Amniotic epithelial cell (primary cell): ENCODE measurements around the gene MMP20.
A peak's percentile ranks its signal among the peaks of the same experiment; 100 is the strongest.

ENCODE experiments used
- DNase-seq: peaks from one replicate; pipeline ENCODE4 v3.0.0-alpha.2; 2010; ENCODE audit warnings: low read depth

MMP20 gene

DNA sequence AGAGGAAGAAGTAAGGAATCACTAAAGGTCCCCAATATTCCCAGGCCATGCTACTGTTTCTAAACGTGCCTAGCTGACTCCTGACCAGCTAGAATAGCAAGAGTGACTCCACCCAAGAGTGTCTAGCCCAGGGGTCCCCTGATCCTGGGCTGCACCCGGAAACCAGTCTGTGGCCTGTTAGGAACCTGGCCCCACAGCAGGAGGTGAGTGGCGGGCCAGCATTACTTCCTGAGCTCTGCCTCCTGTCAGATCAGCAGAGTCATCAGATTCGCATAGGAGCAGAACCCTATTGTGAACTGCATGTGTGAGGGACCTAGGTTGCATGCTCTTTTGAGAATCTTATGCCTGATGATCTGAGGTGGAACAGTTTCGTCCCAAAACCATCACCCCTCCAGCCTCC is 2.0 kb downstream of the MMP20 start:
- no peak for DNase-seq

DNA sequence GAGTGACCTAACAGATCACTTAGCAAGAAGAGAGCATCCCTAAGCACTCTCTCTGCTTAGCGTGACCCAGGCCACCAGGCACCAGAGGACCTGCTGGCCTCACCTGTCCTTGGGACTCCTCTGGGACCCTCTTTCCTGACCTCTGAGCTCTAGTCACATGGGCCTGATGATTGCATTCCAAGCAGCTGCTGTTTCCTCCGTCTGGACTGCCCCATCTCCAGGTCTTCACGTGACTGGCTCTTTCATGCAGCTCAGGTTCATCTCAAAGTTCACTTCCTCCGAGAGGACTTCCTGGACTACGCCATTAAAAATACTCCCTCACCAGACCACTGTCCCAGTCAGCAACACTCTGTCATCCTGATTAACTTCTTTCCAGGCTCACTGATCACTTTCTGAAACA is 2.9 kb downstream of the MMP20 start:
- DNase-seq = no peak

DNA sequence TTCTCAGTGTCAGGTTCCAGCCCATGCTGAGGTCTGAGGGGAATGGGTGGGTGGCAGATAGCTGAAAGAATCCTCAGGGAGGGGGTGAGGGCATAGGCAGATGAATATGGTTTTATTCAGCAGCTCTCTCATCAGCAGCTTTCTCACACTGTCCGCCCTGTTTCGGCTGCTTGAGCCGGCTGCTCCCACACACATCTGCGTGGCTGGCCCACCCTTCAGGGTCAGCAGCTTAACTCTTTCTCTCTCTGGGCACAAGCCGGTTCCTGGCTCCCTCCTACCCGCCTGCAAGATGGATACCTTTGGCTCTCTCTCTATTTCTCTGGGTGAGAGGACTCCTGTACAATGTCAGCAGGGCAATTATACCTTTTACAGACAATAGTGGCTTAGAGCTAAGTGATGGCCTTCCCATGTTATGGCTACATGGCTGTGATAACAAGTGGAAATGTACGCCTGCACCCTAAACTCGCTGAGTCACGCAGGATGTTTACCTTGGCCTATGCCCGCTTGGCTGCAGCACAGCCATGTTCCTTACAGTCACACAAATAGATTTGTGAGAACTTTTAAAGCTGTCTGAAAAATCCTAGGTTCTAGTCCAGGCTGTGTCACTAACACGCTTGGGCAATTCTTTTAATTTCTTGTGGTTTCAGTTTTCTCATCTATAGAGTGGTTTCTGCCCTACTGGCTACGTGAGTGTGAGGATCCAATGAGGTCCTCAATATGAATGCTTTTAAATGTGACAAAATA is 4.1 kb downstream of the MMP20 start:
- peak; percentile 41 for DNase-seq

DNA sequence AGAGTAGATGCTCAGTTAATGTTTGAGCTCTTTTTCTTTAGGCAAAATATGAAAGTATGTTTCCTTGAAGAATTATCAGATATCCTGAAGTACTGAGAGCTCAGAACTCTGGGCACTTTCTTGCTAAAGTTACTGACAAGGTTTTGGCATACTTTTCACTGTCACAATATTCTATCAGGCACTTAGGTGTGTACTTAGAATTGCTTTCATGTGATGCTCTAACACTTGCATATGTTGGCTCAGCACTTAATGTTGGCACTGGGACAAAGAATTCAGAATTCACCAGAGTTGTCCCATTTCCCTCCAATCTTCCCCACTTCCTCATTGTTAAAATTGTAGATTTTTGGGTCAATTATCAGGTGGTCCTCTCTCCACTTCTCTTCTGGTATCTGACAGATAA is 5.0 kb downstream of the MMP20 start:
- DNase-seq = no peak

DNA sequence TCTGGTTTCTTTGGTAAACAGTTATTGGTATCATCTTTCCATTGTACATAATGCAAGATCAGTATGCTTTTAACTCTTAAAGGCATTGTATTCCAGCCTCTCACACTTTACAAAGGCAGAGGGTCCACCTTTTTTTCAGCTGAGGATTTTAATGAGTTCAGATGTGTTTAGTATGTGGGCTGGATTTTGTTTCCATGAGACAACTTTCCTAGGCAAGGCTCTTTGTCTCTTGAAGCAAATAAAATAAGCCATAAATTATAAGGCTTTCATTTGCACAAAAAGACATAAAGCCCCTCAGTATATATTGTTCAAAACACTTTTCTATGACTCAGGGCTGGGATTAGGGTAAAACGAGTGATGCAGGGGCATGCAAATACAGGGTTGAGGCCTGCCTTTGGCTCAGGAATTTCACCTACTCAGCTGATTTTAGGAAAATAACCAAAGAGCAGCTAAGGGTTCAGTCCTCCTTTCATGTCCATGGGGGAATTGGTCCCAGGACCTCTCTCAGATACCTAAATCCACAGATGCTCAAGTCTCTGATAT is 7.6 kb downstream of the MMP20 start:
- no peak for DNase-seq

DNA sequence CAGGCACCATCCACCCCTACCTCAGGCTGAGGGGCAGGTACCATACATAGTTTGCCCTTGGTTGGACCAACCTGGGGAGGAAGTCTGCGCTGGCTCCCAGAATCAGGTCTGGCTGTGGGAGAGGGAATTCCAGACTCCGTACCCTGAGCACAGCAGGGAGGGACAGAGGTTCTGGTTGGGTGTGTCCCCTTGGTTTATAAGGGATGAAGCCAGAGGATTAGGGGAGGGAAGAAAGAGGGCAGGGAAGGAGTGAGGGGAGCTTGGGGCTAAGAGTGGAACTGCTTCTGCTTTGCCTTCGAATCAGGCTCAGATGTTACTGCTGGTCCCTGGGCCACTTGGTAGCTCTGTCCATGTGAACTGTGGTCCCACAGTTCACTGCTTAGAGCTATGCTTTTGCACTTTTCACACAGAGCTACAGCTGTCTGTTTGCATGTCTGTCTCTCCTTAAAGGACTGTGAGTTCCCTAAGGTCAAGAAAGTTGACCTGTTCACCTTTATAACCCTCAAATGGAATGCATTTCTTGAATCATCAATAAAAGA is 9.2 kb downstream of the MMP20 start:
- DNase-seq = no peak

DNA sequence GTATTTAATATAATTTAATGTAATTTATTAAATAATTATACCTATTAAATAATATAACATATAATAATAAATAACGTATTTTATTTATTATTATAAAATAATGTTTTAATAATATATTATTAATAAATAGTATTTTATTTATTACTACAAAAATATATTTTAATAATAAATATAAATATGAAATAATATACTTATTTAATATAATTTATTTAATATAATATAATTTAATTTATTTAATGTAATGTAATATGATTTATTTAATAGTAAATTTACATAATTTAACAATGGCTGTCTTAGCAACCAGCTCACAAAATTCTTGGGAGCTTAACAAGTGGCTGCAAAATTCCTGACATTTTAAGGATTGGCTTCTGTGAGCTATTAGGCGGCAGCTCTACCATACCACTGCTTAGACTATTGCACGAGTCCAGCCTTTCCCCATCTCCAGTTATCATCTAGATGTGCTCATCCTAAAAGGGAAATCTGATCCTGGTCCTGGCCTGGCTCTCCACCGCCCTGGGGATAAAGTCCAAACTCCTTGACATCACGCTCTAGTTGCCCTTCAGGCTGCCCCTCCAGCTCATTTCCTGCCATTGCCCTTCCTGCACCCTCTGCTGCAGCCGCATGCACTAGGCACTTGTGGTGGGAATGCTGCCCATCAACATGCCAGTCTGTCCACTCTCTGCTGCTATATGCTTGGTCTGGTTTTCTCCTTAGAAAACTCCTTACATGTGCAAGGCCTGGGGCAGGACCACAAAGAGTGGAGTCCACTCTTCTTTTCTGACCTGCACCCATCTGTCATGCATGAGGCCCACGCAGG is 9.8 kb downstream of the MMP20 start:
- DNase-seq = no peak

DNA sequence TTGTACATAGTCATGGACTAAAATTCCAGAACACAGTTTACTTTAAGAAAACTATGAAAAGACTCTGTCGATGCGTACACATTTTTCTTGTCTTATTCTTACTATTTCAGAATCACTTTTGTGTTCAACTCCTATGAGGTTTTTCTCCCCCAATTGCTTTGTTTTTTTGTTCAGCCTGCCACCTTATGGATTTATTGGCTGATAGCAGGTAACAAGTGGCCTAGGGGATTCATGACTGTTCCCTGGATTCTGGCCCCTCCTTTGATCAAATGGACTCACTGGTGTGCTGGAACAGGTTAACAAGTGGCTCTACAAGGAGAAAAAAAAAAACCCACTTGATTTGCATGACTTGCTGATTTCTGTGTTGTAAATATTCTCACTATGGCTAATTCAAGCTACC is 10.6 kb downstream of the MMP20 start:
- no peak for DNase-seq

DNA sequence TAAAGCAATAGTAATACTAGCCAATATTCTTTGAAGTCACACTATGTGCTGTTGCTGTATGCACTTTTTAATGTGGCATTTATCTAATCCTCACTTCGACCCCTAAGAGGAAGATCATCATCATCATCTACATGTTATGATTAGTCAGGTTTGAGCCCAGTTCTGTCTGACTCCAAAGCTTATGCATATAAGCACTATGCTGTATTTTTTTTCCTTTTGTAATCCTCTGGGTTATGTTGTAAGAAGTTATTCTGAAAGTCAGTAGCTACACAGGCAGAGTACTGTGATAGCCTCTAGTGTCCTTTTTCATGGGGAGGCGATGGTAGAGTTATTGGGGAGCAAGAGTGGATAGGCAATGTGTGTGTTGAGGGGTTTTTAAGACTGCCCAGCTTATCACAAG is 11.1 kb downstream of the MMP20 start:
- no peak for DNase-seq

DNA sequence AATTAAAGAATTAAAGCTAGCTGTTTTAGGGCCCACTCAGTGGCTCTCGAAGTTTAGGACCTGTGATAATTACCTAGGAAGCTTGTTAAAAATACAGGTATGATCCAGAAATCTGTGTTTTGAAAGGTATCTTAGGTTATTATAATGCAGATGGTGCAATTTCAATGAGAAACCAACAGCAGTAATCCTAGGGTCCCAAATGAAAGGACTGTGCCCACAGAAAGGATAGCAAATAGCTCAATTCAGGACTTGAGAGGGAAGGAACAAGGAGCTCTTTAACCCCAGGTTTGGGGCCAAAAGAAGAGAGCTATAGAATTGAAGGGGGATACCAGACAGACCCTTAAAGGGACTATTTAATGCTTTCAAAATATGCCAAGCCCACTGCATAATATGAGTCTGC is 11.7 kb downstream of the MMP20 start:
- no peak for DNase-seq

DNA sequence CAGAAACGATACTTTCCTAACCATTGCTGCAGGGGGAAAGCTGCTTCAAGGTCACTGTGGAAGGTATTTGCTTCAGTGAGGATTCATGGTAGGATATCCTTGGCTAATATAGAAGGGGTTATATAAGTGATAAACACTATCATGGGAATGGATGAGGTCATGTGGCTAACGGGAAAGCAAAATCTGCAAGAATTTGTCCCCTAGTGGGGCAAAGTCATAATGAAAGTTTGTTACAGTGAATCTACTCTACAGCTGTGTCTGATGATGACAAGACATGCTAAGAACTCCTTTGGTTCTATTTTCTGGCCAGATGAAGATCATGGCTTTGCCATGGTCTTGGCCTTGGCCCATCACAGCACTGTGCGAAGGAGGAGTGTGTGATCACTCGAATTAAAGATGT is 13.8 kb downstream of the MMP20 start:
- DNase-seq = no peak

DNA sequence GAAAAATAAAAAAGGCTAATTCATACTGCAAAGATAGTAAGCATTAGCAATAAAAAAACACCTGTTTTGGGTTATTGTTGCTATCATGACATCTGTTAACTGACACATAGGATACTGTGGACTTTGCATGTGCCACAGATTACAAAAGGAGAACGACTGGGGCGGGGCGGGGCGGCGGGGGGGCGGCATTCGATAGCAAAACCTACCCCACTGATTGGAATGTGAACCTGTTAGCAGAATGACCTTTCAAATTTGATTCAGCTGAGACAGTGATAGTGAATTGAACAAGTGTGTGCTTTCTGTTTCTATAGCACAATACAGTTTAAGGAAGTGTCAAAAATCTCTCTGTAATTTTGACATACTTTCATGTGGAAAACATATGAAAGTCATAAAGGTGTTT is 14.9 kb downstream of the MMP20 start:
- DNase-seq = no peak

DNA sequence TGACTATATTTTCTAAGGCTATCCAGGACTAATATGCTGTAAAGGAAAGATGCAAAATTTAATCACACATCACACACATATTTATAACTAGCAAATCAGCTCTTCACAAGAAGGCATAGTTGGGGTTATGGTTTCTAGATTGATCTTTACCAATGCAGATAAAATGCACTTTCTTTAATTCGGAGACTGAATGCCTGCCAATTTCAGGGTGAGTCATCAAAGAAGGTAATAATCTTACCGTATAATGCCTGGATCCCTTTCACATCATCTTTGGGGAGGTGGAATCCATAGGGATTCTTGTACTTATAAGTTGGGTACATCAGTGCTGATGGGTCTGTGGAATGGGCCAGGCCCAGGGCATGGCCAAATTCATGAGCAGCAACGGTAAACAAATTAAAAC is 16.4 kb downstream of the MMP20 start:
- DNase-seq = no peak

DNA sequence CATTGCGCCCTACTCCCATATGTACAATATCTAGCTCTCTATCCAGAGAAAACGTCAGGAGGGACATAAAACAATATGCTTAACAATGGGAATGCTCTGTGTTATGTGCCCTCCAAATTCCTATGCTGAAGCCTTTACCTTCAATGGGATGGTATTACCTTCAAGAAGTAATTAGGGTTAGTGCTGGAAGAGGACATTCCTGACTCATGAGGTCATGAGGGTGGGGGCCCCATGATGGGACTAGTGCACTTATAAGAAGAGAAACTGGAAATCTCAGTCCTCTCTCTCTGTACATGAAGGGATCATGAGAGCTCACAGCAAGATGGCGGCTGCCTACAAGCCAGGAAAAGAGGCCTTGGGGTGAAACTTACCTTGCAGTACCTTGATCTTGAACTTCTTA is 20.3 kb downstream of the MMP20 start:
- no peak for DNase-seq

DNA sequence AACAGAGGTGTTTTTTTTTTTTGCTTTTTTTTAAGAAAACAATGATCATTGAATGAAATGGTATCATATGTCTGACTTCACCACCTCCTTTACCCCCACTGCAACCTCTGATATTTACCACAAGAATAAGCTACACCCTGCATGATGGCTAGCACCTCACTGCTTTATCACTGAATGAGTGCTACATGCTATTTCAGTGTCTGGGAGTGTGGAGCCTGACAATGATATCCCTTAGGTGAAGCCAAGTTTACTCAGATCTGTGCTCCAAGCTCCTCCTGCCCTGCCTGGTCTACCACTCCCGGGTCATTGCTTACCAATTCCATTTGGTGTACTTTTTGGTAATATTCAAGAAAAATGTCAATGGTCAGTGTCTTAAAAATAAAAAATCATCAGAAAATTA is 21.1 kb downstream of the MMP20 start:
- DNase-seq = no peak

DNA sequence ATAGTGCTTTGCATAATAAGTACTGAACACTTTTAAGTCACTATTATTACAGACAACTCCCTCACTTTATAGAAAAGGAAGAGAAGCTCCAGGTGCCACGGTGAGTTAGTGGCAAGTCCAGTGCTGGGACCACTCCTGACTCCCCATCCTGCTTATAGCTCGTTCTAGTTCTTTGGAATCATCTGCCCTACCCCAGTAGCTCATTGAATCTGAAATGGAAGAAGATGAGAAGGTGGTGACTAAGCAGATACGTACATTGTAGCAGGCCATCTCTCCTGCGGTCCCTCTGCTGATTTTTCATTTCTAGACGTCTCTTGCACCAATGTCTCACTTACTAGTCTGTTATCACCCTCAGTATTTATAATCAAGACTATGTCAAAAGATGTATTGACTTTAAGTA is 21.6 kb downstream of the MMP20 start:
- DNase-seq = no peak

DNA sequence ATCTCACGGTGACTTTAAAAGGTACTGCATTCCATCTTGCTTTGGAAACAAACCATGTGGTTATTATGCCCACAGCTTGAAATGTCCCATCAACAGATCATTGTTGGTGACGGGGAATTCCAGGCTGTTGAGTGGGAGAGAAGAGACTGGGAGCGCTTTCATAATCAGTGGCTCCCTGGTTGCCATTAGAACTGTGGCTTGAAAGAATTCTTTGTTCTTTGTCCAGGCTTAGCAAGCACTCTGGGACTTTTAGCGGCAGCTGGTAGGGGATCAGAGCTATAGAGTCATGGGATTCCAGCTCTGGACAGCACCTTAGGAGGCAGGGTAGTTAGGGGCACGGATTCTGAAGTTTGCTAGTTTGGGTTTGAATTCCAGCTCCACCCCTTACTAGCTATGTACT is 22.0 kb downstream of the MMP20 start:
- DNase-seq = peak; percentile 79

DNA sequence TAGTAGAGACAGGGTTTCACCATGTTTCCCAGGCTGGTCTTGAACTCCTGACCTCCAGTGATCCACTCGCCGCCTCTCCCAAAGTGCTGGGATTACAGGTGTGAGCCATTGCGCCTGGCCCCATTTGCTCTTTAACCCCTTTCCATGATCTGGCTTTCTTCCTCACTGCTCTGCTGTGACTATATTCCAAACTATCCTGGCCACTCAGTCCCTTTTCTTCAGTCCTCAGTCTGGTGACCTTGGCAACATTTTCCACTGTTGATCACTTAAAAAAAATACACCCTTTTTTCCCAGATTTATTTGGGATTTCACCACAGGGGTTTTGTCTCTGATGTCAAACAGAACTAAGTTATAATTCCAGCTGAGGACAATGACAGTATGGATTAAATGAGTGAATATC is 24.5 kb downstream of the MMP20 start:
- DNase-seq = no peak

DNA sequence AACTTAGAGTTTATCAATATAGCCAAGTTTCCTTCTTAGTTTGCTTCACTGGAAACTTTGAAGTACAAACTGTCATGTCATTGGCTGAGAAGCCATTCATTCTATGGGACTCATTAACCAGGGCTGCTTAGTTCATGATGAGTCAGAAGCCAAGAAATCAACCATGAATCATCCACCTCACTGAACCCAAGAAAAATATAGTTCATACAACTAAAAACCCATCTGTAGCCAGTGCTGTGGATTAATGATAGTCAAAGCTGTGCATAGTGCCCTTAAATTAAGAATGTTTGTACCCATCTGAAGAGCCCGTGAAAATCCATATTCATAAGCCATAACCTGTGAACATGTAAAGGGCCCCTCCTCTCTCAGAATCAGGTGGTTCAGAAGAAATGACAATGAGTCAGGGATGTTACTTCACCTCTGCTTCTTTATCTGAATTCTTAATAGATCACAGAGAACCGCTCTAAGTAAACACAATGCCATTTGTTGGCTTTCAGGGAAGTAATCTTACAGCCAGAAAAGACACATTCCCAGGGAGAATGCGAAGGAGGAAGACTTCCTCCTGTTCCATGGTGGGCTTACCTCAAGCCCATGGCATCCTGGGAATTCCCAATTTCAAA is 25.4 kb downstream of the MMP20 start:
- peak; percentile 96 for DNase-seq

DNA sequence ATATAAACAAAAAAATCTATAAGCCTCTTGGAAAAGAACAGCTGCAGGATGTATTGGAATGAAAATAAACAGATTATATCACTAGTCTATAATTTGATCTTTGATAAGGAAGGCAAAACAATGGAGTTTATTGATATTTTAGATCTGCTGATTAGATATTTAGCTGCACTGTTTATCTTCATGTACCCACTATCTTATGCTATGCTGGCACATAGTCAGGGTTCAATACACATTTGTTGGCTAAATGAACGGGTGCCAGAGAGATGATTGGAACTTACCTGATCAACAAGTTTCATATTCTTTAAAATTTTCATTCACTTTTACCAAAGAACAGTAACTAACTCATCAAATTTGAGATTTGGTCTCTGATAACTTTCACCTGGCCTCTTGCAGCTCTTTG is 26.9 kb downstream of the MMP20 start:
- DNase-seq = no peak

DNA sequence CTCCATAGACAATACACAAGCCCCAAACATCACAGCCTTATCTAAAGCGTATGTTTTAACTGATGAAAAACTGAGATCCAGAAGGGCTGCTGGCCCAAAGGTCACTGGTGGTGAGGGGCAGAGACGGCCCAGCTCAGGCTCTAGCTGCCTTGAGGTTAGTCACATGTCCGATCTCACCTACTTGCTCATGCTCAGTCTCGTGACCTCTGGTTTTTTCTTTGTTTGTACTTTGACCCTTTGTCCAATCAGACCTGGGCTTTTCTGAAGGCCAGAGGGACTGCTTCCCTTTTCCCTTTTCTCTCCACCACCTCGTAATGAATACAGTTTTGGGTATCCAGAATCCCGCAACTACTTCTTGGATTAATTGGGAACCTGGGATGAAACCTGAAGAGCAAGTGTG is 28.6 kb downstream of the MMP20 start:
- DNase-seq = no peak

DNA sequence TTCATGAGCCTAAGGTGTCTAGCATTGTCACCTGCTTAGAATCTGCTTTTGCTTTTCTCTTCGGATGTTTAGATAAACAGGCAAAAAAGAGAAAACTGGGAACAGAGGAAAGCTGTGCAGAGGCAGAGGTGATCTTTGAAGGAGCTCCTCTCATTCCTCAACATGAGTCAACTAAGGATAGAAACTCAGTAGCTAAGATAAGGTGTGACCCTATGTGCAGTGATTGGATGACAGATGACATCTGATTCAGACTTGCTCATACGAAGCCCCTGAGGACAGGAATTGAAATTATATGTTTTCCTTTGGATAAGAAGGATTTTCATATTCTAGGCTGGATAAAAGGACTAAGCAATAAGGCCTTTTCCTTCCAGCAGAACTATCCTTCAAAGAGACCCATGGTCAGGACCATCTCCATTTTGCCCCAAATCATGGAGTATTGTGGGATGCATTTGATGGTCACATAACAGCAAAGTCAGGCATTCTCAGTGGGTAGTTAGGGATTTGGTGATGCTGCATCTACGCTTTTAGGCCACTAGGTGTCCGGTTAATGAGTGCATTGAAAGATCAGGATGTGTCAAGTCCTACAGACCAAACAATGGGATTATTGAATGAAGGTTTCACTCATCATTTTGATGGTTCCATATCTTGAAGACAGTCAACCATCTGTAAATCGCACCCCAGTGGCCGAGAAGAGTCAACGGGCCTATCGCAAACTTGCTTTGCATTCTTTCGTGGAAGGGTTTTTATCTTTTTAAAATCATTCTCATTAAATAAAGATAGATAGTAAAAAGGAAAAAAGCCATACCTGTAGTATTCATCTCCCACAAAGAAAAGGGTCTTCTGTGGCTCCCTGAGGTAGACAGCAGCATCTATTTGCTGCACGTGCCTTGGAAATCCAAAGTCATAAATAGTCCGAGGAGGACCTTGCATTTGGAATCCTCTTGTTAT is 32.2 kb downstream of the MMP20 start:
- DNase-seq = no peak
